SK-MEL-5 (cell line): Measurements from ENCODE around the gene UBAP1L. TPM values are rescaled to one million over a fixed set of nuclear protein-coding genes. Genes with fewer than 3 reads are reported as not detected.
"Not testable (repeated sequence)": the region's sequence is repeated elsewhere in the genome, so short reads cannot be mapped to it uniquely, and the experiment has no call there.

Source experiments
- DNase-seq: peaks from one replicate; pipeline ENCODE4 v3.0.0-alpha.2; 2016; ENCODE audit warnings: low read depth, low spot score
- in situ Hi-C: cut with HindIII; loops from 2 replicates; pipeline ENCODE4 v1.10.0; 2016; ENCODE audit warnings: low sequenced_read_pairs, high pct_unique_total_duplicates, low pct_unique_long_range_greater_than_20kb
- polyA plus RNA-seq, 2 experiments: library from polyadenylated mRNA; depleted of rRNA; stranded (reverse); fragments of >200 nt; gene quantifications; 2 replicates each; pipeline ENCODE4 v1.2.3, GENCODE V29; 2015
- total RNA-seq: library from RNA; depleted of rRNA; stranded (reverse); fragments of >200 nt; shearing (Covaris generic); gene quantifications from 2 replicates; pipeline ENCODE4 v1.2.3, GENCODE V29; 2014; rRNA removed

Gene UBAP1L
- 31.1 and 31.5 TPM in 2 replicates for total RNA-seq
- polyA plus RNA-seq (2015; cell fraction: cytosol; rRNA removed) = 31.4 and 34.2 TPM in 2 replicates
- 248 TPM in 2 replicates for polyA plus RNA-seq (2015; cell fraction: nucleus; rRNA removed)

DNA sequence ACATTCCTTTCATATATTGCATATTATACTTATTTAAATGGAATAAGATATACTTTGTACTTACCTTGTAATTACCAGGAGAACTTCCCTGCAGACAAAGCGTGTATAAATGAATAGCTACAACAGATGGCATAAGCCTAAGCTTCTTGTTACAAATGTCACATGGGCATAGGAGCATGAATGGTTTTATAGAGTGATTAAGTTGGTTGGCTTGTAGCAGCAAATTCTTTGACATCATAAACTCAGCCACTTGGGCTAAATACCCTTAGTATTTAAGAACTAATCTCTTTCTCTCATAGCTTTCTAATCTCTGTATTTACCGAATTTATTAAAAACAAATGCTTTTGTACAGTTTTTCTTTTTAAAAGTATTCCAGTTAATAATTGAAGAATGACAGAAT is at the start of gene UBAP1L:
UBAP1L (minus strand) TSS at position 115 of the 400 bp plus-strand sequence. CDS start 8,985 bp downstream, outside the sequence.
- peak; percentile 85 for DNase-seq
- in situ Hi-C loops = no loop called here

DNA sequence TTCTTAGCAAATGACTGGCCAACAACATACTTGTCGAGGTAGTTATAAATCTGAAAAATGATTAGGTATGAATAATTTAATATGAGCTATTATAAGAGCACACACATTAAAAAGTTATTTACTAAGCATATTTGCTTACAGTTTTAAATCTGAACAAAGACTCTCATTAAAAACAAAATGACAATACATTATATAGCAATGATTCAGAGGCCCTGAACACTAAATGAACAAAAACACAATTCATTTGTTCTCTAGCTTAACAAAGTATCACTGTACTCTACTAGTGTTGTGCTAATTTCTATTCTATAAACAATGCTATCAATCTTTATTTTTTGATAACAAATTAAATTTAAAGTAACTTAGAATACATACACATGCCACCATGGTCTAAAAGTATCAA is 49.1 kb upstream of the UBAP1L start:
- in situ Hi-C loops = no loop called here
- no peak for DNase-seq

DNA sequence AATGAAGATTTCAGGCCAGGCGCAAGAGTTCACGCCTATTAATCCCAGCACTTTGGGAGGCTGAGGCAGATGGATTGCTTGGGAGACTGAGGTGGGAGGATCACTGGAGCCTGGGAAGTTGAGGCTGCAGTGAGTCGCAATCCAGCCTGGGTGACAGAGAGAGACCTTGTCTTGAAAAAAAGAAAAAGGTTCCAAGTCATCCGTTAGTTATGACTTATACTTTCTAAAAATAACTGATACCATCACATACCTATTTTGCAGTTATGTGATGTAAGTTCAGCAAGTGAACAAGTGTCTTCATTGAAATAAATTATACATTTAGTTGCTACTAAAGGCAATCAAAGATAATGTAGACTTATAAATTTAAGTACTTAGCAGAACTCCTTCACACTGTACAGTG is 48.0 kb upstream of the UBAP1L start:
- no peak for DNase-seq
- in situ Hi-C loops = no loop called here

DNA sequence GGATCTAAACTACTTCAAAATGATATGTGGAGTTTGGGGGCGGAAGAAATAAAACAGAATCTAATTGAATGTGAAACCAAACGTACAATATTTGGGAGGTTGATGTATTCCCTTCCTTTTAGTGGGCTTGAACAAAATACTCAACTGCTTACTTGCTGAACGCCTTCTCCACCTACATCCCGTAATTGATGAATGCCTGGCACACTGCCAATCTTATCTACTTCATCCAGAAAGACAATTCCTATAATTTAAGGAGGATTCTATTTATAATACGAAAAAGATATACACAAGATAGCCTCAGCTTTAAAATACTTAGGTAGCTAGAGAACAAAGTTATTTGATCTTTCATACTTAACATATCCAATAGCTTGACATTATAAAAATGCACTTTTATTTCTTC is 41.7 kb upstream of the UBAP1L start:
- DNase-seq = no peak
- in situ Hi-C loops = no loop called here

DNA sequence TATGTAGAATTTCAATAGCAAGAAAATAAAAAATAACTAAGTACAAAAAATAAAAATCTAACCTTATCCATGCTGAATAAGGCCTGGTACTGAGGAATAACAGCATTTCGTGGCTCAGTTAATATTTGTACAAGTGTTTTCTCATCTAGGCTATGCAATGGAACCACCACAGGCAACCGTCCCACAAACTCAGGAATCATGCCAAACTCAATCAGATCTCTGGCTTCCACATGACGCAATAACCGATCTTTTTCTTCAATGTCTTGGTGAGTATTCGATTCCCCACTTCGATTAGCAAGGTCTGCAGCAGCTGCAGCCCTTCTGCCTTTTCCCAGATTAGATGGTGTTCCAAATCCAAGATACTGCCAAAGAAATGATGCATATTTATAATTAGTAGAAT is 39.7 kb upstream of the UBAP1L start:
- in situ Hi-C loops = no loop called here
- DNase-seq = no peak

DNA sequence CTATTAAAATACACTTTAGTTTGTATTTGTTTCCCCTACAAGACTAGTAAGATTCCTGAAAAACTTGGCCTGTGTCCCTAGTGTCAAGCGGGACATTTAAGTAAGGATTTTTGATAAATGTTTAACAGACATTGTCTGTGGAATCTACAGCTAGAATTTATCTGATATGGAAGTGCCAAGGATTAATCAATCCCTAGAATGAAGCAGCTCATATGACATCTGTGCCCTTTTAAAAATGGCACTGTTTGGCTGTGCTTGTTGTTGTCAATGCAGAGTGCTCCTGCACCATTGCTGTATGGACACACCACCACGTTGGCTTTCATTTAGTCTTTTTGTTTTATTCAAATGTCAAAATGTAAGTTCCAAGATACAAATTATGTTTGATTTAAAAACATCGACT is 32.9 kb upstream of the UBAP1L start:
- in situ Hi-C loops = no loop called here
- no peak for DNase-seq

DNA sequence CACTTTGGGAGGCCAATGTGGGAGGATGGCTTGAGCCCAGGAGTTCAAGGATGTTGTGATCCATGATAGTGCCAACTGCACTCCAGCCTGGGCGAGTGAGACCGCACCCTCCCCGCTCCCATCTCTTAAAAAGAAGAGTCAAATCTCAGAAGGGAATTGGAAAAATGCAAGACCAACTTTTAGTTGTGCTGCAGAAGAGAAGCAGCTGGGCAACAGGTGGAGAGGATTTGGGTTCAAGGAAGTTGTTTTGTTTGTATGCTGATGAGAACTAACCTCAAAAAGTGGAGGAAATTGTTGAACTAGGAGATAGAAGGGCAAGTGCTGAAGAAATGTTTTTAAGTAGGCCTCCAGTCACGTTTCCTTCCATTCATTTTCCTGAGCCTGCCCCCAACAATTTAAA is 31.4 kb upstream of the UBAP1L start:
- in situ Hi-C loops = no loop called here
- no peak for DNase-seq

DNA sequence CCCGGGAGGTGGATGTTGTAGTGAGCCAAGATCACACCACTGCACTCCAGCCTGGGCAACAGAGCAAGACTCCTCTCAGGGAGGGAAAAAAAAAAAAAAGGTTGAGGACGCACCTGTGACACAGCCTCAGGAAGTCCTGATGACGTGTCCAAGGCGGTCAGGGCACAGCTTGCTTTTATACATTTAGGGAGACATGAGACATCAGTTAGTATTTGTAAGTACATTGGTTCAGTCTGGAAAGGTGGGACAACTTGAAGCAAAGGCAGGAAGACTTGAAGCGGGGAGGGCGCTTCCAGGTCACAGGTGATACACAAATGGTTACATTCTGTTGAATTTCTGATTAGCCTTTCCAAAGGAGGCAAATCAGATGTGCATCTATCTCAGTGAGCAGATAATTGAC is 23.6 kb upstream of the UBAP1L start:
- in situ Hi-C loops, DNase-seq: not testable (repeated sequence)

DNA sequence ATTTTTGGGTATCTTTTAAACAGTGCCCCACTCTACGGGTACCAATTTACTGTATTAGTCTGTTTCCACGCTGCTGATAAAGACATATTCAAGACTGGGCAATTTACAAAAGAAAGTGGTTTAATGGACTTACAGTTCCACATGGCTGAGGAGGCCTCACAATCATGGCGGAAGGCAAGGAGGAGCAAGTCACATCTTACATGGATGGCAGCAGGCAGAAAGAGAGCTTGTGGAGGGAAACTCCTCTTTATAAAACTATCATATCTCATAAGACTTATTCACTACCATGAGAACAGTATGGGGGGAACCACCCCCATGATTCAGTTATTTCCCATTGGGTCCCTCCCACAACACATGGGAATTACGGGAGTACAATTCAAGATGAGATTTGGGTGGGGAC is 22.9 kb upstream of the UBAP1L start:
- in situ Hi-C loops = not testable (repeated sequence)

DNA sequence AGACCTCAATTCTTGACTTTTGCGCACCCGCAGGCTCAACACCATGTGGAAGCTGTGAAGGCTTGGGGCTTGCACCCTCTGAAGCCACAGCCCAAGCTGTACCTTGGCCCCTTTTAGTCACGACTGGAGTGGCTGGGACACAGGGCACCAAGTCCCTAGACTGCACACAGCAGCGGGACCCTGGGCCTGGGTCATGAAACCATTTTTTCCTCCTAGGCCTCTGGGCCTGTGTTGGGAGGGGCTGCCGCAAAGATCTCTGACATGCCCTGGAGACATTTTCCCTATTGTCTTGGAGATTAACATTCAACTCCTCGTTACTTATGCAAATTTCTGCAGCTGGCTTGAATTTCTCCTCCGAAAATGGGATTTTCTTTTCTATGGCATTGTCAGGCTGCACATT is 22.1 kb upstream of the UBAP1L start:
- DNase-seq, in situ Hi-C loops: not testable (repeated sequence)

More for the DNA sequence above, 22.9 kb upstream of the UBAP1L start:
- not testable (repeated sequence) for DNase-seq

DNA sequence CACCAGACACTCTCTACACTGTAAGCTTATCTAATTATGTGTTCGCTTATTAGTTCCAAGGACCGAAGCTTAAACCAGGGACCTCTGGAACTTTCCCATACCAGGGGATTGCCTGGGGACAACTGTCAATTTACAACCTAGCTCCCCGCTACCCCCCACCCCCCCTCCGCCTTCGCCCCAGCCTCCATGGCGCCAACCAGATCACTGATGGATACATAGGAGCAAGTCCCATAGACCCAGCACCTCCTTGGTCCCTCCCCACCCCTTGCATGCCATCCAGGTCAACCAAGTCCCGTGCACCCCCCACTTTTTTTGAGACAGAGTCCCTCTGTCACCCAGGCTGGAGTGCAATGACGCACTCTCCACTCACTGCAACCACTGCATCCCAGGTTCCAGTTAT is 19.5 kb upstream of the UBAP1L start:
- in situ Hi-C loops = no loop called here
- DNase-seq = no peak

DNA sequence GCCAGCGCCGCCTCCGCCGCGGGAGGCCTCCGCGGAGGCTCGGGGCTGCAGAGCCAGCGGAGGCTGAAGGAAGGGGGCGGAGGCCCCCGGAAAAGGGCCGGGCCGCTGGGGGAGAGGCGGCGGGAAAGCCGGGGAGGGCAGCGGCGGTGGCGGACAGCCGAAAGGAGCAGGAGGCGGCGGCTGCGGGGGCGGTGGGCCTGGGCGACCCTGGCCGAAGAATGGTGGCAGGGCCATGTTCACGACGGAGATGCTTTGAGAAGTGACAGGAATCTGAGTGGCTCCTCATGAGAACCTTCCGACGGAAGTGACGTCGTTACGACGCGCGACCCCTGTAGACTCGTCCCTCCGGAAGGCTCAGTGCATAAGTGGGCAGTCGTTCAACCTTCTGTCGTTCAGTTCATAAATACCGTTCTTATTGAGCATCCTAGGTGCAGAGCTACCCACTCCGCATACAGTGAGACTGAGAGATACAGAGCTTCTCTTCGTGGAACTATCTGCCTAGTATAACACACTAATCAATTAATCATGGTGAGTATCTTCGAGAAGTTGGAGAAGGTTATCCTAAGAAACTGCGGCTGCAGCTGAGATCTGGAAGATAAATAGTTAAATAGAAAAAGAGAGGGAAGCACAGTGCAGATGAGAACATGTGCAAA is 18.7 kb upstream of the UBAP1L start, which contains the start of gene PDCD7:
PDCD7 (minus strand) TSS at position 261 of the 653 bp plus-strand sequence; CDS start at position 234, 27 bp downstream.
- peak; percentile 91 for DNase-seq

DNA sequence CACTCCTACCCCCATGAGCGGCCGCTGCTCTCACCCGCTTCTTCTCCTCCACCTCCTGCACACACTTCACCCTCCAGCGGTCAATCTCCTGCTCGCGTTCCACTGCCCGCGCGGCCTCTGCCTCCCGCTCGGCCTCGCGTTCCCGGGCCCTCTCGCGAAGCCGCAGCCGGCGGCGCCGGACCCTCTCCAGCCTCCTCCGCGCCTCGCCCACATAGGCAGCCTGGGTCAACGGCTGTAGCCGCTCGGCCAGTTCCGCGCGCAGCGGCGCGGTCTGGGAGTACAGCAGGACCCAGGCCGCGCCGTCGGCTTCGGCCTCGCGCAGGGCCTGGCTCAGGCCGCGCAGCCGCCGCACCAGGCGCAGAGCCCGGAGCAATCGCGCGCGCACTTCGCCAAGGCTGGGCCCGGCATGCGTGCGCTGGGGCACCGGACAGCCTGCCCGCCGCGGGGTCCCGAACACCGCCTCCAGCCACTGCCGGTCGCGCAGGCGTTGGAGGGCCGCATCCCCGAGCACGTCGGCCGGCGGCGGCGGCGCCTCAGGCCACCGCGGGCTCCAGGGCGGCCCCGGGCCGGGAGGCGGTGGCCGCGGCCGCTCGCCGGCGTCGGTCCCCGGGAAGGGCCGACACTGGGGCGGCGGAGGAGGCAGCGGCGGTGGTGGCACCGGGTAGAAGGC is 18.0 kb upstream of the UBAP1L start:
- in situ Hi-C loops = no loop called here
- DNase-seq = no peak

More for the DNA sequence above, 18.7 kb upstream of the UBAP1L start, which contains the start of gene PDCD7:
- in situ Hi-C loops = no loop called here

DNA sequence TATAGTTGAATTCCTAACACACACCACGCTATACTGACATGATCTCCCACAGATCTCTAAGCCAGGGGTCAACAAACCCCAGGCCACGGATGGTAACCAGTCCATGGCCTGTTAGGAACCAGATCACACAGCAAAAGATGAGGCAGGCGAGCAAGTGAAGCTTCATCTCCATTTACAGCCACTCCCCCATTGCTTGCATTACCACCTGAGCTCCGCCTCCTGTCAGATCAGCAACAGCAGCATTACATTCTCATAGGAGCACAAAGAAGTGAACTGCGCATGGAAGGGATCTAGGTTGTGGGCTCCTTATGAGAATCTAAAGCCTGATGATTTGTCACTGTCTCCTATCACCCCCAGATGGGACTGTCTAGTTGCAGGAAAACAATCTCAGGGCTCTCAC is 15.9 kb upstream of the UBAP1L start:
- in situ Hi-C loops = no loop called here
- peak; percentile 31 for DNase-seq

DNA sequence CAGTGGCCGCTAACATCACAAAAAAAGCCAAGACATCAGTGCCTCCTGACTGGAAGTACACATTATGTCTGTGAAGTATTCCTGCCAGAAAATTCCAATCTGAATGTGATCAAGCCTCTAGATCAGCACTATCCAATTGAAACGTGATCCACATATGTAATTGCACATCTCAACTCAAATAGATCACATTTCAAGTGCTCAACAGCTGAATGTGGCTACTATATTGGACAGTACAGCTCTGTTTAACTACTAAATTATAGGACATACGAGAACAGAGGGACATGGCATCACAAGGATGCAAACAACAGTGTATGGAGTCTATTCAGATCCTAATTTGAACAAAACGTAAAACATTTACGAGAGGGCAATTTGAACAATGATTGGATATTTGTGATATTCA is 542 bp upstream of the UBAP1L start:
- in situ Hi-C loops = no loop called here
- DNase-seq = peak; percentile 97

DNA sequence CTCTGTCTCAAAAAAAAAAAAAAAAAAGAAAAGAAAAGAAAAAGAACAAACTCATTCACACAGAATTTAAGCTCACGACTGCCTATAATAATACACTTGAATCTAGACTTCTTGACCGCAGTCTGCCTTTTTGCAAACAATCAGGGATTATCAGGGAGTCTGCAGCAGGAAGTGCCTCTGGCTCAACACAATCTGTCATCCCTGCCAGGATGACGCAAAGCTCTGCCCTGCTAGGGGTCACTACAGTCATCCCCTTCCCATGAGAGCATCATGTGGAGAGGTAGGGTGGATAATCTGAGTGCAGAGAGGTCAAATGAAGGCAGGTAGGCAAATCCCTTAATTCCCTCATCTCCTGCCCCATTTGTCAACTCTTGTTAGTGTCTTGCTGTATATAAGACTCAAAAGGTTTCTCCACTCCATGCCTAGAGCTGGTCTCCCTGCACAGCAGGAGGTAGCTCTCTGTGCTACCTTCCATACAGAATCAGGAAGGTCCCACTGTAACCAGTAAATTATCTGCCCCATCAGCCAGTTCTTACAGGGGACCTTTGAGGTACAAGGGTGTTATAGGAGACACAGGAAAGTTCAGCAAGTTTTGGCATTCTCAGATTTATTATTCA is 4.2 kb downstream of the UBAP1L start:
- peak; percentile 98 for DNase-seq
- in situ Hi-C loops = no loop called here

DNA sequence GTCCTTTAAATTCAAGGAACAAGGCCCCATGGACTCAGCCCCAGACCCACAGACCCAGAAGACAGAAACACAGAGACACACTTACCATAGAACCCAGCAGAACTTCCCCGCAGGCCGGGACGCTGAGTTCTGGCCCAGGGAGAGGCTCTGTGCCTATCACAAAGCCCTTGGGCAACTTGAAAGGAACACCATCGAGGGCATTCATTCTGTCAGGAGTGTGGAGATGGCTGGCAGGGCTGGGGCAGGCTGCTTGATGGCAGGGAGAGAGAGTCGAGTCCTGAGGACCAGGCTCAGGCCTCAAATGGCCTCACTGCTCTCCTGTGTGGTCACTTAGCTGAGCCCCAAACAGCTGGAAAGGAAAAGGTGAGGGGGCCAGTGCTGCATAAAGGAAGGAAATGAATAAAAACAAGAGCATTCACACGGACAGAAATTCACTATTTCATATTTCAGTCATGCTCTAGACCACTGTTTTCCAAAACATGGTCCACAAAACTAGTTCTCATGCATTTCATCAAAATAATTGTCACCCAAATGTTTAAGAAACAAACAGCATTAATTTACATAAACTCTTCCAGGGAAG is 8.9 kb downstream of the UBAP1L start:
- no peak for DNase-seq
- in situ Hi-C loops = no loop called here

DNA sequence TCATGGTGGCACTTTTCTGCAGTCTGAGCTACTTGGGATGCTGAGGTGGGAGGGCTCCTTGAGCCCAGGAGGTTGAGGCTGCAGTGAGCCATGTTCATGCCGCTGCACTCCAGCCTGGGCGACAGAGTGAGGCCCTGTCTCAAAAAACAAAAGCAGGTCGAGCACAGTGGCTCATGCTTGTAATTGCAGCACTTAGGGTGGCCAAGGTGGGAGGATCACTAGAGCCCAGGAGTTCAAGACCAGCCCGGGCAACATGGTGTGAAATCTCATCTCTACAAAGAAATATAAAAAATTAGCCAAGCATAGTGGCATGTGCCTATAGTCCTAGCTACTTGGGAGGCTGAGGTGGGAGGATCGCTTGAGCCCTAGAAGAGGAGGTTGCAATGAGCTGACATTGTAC is 10.0 kb downstream of the UBAP1L start:
- DNase-seq = no peak
- in situ Hi-C loops = no loop called here
